K562 treated with DMSO at 1 percent for 24 hours (cell line): ENCODE data around the gene USP16. TPM values are rescaled to one million over a fixed set of nuclear protein-coding genes. Genes with fewer than 3 reads are reported as not detected.

Source experiments
- total RNA-seq: library from RNA; unstranded; fragments of 300-600 nt; gene quantifications from 2 replicates; pipeline ENCODE4 v1.2.3, GENCODE V29; 2022; ENCODE audit warnings: low read depth; ENCODE audit not compliant: insufficient read depth

USP16 gene
- 21.5 and 22.5 TPM in 2 replicates for total RNA-seq

GRCh38 chr21:29024474-29025327 is at the start of gene USP16:
Gene USP16 (plus strand): TSS chr21:29024668. CDS start chr21:29027914, 3,246 bp downstream.

GRCh38 chr21:28992526-28993292 is 31.8 kb upstream of the USP16 start, which contains the start of gene LTN1:
Gene LTN1 (minus strand): TSS chr21:28992877. CDS start chr21:28992805, 72 bp downstream.

DNA sequence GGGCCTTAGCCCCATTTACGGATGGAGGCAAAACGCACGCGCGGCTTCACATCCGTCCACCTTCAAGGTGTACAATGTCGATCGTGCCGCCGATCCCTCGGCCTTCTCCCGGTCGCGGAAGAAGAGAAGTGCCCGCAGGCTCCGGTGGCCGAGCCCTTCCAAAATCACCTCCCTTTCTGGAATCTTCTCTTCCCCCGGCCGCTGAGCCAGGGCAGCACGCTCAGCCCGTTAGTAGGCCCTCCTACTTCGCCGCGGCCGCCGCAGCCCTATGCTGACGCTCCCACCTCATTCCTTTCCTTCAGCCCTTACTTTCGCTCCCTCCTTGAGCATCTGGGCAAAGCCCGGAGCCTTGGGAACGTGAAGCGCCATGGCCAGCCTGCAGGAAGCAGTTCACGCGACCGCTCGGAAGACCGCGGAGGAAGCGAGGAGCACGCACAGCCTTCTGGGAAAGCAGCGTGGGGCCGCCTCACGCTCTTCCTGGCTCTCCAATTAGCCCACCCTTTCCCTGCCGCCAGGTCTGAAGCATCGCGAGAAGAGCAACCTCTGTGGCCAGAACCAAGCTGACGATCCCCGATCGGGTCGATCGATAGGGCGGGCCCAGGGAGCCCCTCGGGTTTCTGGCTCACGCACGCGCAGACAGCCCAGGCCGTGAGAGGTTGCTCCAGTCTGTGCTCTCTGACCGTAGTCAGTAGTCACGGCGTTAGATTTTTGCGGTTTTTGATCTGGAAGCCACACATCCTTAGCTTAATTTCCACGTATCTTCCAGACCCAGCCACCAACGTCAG is 48.9 kb downstream of the USP16 start, which contains the start of gene CCT8:
Gene CCT8 (minus strand): TSS at position 427 of the 785 bp plus-strand sequence. CDS start 58 bp downstream, at position 369.

Other genes with a start within 250 kb of the USP16 start
- 8.0 and 10.0 TPM in 2 replicates for gene LTN1, start 31.8 kb upstream of the USP16 start, total RNA-seq
- gene RWDD2B, start 5.3 kb upstream of the USP16 start, total RNA-seq, result 7.4 and 7.7 TPM in 2 replicates
- 217 and 256 TPM in 2 replicates for gene CCT8, start 49.0 kb downstream of the USP16 start, total RNA-seq
- not detected in 2 replicates for gene MAP3K7CL, start 106.0 kb downstream of the USP16 start, total RNA-seq